Neural cell (in vitro differentiated cells): ENCODE measurements around the gene MVD. TPM values are rescaled to one million over a fixed set of nuclear protein-coding genes. Genes with fewer than 3 reads are reported as not detected.

Experiments
- H2AFZ ChIP-seq: fragments of 200-600, 300-800 bp; sonication (generic), shearing (Covaris generic); 2 replicates; pipeline ENCODE4 v1.6.0; 2014; ENCODE audit warnings: low read depth, mild to moderate bottlenecking, antibody characterized with exemption, low read length, moderate library complexity
- H3F3A ChIP-seq: fragments of 200-600 bp; shearing (Covaris generic); 2 replicates; pipeline ENCODE4 v1.6.1; 2016; ENCODE audit warnings: mild to moderate bottlenecking, moderate library complexity, mixed read lengths, antibody characterized with exemption, low read length; ENCODE audit not compliant: insufficient read depth, poor library complexity, severe bottlenecking
- H3K27ac ChIP-seq: fragments of 200-600, 300-800 bp; sonication (generic), shearing (Covaris generic); 2 replicates; pipeline ENCODE4 v1.5.1; 2014; ENCODE audit warnings: mild to moderate bottlenecking, low read length, moderate library complexity
- H3K27me3 ChIP-seq: fragments of 300-800, 200-600 bp; sonication (generic), shearing (Covaris generic); 2 replicates; pipeline ENCODE4 v1.6.0; 2014; ENCODE audit warnings: mild to moderate bottlenecking, low read depth, low read length, moderate library complexity; ENCODE audit not compliant: insufficient read depth
- H3K36me3 ChIP-seq: fragments of 300-800, 200-600 bp; sonication (generic), shearing (Covaris generic); 2 replicates; pipeline ENCODE4 v1.5.1; 2014; ENCODE audit warnings: mild to moderate bottlenecking, antibody characterized with exemption, low read length, moderate library complexity; ENCODE audit not compliant: insufficient read depth
- H3K4me2 ChIP-seq: fragments of 300-800, 200-600 bp; sonication (generic), shearing (Covaris generic); 2 replicates; pipeline ENCODE4 v1.6.0; 2014; ENCODE audit warnings: mild to moderate bottlenecking, low read length
- H3K4me3 ChIP-seq: fragments of 300-800, 200-600 bp; sonication (generic), shearing (Covaris generic); 2 replicates; pipeline ENCODE4 v1.5.1; 2014; ENCODE audit warnings: mild to moderate bottlenecking, low read length, moderate library complexity
- H3K79me2 ChIP-seq: fragments of 200-600 bp; shearing (Covaris generic); replicated peaks from 2 replicates; pipeline ENCODE4 v1.6.0; 2014; ENCODE audit warnings: mild to moderate bottlenecking, low read length, moderate library complexity; ENCODE audit not compliant: insufficient read depth
- H3K9ac ChIP-seq: fragments of 300-800, 200-600 bp; sonication (generic), shearing (Covaris generic); 2 replicates; pipeline ENCODE4 v1.6.1; 2016; ENCODE audit warnings: mild to moderate bottlenecking, low read length, mixed read lengths
- H3K9me2 ChIP-seq: fragments of 200-600 bp; shearing (Covaris generic); 2 replicates; pipeline ENCODE4 v1.6.1; 2016; ENCODE audit warnings: mild to moderate bottlenecking, low read length, mixed read lengths; ENCODE audit not compliant: insufficient read depth
- H3K9me3 ChIP-seq: fragments of 200-600, 300-800 bp; sonication (generic), shearing (Covaris generic); 2 replicates; pipeline ENCODE4 v1.6.1; 2016; ENCODE audit warnings: mild to moderate bottlenecking, mixed run types, low read length, moderate library complexity, mixed read lengths
- H4K20me1 ChIP-seq: fragments of 200-600 bp; shearing (Covaris generic); 2 replicates; pipeline ENCODE4 v1.6.1; 2016; ENCODE audit warnings: mild to moderate bottlenecking, mixed run types; ENCODE audit not compliant: insufficient read depth
- CTCF ChIP-seq: fragments of 450-650 bp; IDR thresholded peaks from 2 replicates; pipeline ENCODE4 v1.5.1; 2014; ENCODE audit warnings: antibody characterized with exemption, mild to moderate bottlenecking, moderate library complexity; ENCODE audit not compliant: poor library complexity, severe bottlenecking
- EP300 ChIP-seq: fragments of 450-650 bp; conservative IDR thresholded peaks from 2 replicates; pipeline ENCODE4 v1.6.1; 2014; ENCODE audit warnings: antibody characterized with exemption, mild to moderate bottlenecking, moderate library complexity; ENCODE audit not compliant: poor library complexity, severe bottlenecking
- EZH2 ChIP-seq: fragments of 200-600, 300-800 bp; shearing (Covaris generic), sonication (generic); IDR thresholded peaks from 2 replicates; pipeline ENCODE4 v1.6.1; 2014; ENCODE audit warnings: antibody characterized with exemption, low read length, borderline replicate concordance, mild to moderate bottlenecking; ENCODE audit not compliant: insufficient read depth, poor library complexity, severe bottlenecking
- MXI1 ChIP-seq: fragments of 450-650 bp; conservative IDR thresholded peaks from 2 replicates; pipeline ENCODE4 v1.6.1; 2014; ENCODE audit warnings: antibody characterized with exemption, mild to moderate bottlenecking; ENCODE audit not compliant: poor library complexity, severe bottlenecking
- POLR2AphosphoS5 ChIP-seq: IDR thresholded peaks from 2 replicates; pipeline ENCODE4 v1.6.1; 2012
- RAD21 ChIP-seq: fragments of 450-650 bp; conservative IDR thresholded peaks from 2 replicates; pipeline ENCODE4 v1.6.1; 2014; ENCODE audit warnings: antibody characterized with exemption, mild to moderate bottlenecking, moderate library complexity
- REST ChIP-seq: IDR thresholded peaks from 2 replicates; pipeline ENCODE4 v1.6.1; 2012; ENCODE audit warnings: borderline replicate concordance
- SMC3 ChIP-seq: fragments of 450-650 bp; conservative IDR thresholded peaks from 2 replicates; pipeline ENCODE4 v1.6.1; 2014; ENCODE audit warnings: antibody characterized with exemption, mild to moderate bottlenecking, moderate library complexity; ENCODE audit not compliant: poor library complexity
- TAF1 ChIP-seq: IDR thresholded peaks from 2 replicates; pipeline ENCODE4 v1.6.1; 2012; ENCODE audit warnings: low read depth
- polyA plus RNA-seq: library from polyadenylated mRNA; depleted of rRNA; stranded (reverse); fragments of >200 nt; gene quantifications from 2 replicates; pipeline ENCODE4 v1.2.3, GENCODE V29; 2014

MVD gene
- polyA plus RNA-seq, 1 donor from 2014 or later: 232 TPM

- Histone ChIP-seq H3K79me2 (peaks cover 23% of the 10 kb centered on the region), H3K9me3 (no peaks in the 10 kb centered on the region), H3K9me2 (no peaks in the 10 kb centered on the region), H3K36me3 (no peaks in the 10 kb centered on the region), H4K20me1 (no peaks in the 10 kb centered on the region), H3K4me3 (no peak overlapping the region), H3K27me3 (no peaks in the 10 kb centered on the region), H3K4me2 (no peak overlapping the region), H2AFZ (no peak overlapping the region), H3K9ac (no peak overlapping the region), H3F3A (no peaks in the 10 kb centered on the region), H3K27ac (no peak overlapping the region)
- TF ChIP-seq EP300 (no peak), POLR2AphosphoS5 (no peak), REST (no peak), EZH2 (no peak), RAD21 (no peak), CTCF (no peak), TAF1 (no peak), SMC3 (no peak), MXI1 (no peak)
These were observed 2.7 kb upstream of the MVD start for GRCh38 chr16:88665570-88665969.

- Histone ChIP-seq H3K4me3 (no peak overlapping the region), H3K27ac (no peak overlapping the region), H3K4me2 (no peak overlapping the region), H3K79me2 (peaks cover 24% of the 10 kb centered on the region), H3K36me3 (no peaks in the 10 kb centered on the region), H3K9me3 (no peaks in the 10 kb centered on the region), H3K27me3 (no peaks in the 10 kb centered on the region), H3F3A (no peaks in the 10 kb centered on the region), H3K9ac (no peak overlapping the region), H2AFZ (no peak overlapping the region), H4K20me1 (no peaks in the 10 kb centered on the region), H3K9me2 (no peaks in the 10 kb centered on the region)
- TF ChIP-seq EZH2 (no peak), MXI1 (no peak), CTCF (no peak), POLR2AphosphoS5 (no peak), SMC3 (no peak), REST (no peak), TAF1 (no peak), EP300 (no peak), RAD21 (no peak)
These were observed 2.3 kb upstream of the MVD start for GRCh38 chr16:88665148-88665547.
